SK-N-SH (cell line): Measurements from ENCODE around the gene CHCHD6. TPM values are rescaled to one million over a fixed set of nuclear protein-coding genes. Genes with fewer than 3 reads are reported as not detected.

Experiments
- CTCF ChIA-PET: fragments of 300-600, 350-600 bp; formaldehyde crosslinking; extraction: SDS; loops from one replicate; lab custom pipeline; 2021; lab: Yijun Ruan, JAX
- POLR2A ChIA-PET: fragments of 350-600 bp; sonication (Branson Sonifier 250); formaldehyde crosslinking; extraction: SDS; loops from one replicate; lab custom pipeline; 2020; ENCODE audit warnings: antibody characterized with exemption, inconsistent platforms; lab: Yijun Ruan, JAX
- DNase-seq: peaks from one replicate; pipeline ENCODE4 v3.0.0; 2012
- H2AFZ ChIP-seq: fragments of 200-600 bp; sonication (generic); 2 replicates; pipeline ENCODE4 v1.8.1; 2016; ENCODE audit warnings: antibody characterized with exemption, mild to moderate bottlenecking, low read depth
- H3F3A ChIP-seq: fragments of 200-600 bp; sonication (generic); replicated peaks from 2 replicates; pipeline ENCODE3; 2016; ENCODE audit warnings: antibody characterized with exemption, mild to moderate bottlenecking; ENCODE audit not compliant: insufficient read depth
- H3K27ac ChIP-seq, 2 experiments: fragments of 200-500 bp in 1 of 2; fragments of 200-600 bp in 1 of 2; sonication (Bioruptor generic) in 1 of 2; sonication (generic), shearing (Covaris generic) in 1 of 2; 2 replicates each; pipeline versions ENCODE4 v1.5.1 to v1.6.1; 2014 to 2016; ENCODE audit warnings: low read depth in 2 of 2, inconsistent platforms in 1 of 2, low read length in 1 of 2, mild to moderate bottlenecking in 1 of 2, mixed read lengths in 1 of 2
- H3K27me3 ChIP-seq: fragments of 200-600 bp; sonication (generic), shearing (Covaris generic); 2 replicates; pipeline ENCODE4 v1.6.1; 2016; ENCODE audit warnings: mixed run types; ENCODE audit not compliant: insufficient read depth
- H3K36me3 ChIP-seq, 2 experiments: fragments of 200-500 bp in 1 of 2; fragments of 200-600 bp in 1 of 2; sonication (Bioruptor generic) in 1 of 2; sonication (generic) in 1 of 2; replicated peaks in 1 of 2; 2 replicates each; pipeline versions ENCODE3 to v1.5.1; 2014 to 2016; ENCODE audit warnings: low read length in 1 of 2, mild to moderate bottlenecking in 1 of 2; ENCODE audit not compliant: insufficient read depth in 2 of 2, control insufficient read depth in 1 of 2
- H3K4me1 ChIP-seq, 2 experiments: fragments of 200-500 bp in 1 of 2; fragments of 200-600 bp in 1 of 2; sonication (Bioruptor generic) in 1 of 2; sonication (generic), shearing (Covaris generic) in 1 of 2; 2 replicates each; pipeline versions ENCODE4 v1.5.1 to v1.6.1; 2014 to 2016; ENCODE audit warnings: low read depth in 1 of 2, low read length in 1 of 2, mixed run types in 1 of 2; ENCODE audit not compliant: insufficient read depth in 2 of 2, control insufficient read depth in 1 of 2
- H3K4me2 ChIP-seq: fragments of 200-600 bp; sonication (generic), shearing (Covaris generic); 2 replicates; pipeline ENCODE4 v1.6.1; 2017; ENCODE audit warnings: mixed run types
- H3K4me3 ChIP-seq, 2 experiments: fragments of 200-500 bp in 1 of 2; fragments of 200-600 bp in 1 of 2; sonication (Bioruptor generic) in 1 of 2; sonication (generic), shearing (Covaris generic) in 1 of 2; 2 replicates each; pipeline versions ENCODE4 v1.5.1 to v1.8.1; 2014 to 2016; ENCODE audit warnings: low read depth in 2 of 2, inconsistent platforms in 1 of 2, low read length in 1 of 2, mild to moderate bottlenecking in 1 of 2, mixed read lengths in 1 of 2, moderate library complexity in 1 of 2
- H3K79me2 ChIP-seq: fragments of 200-600 bp; sonication (generic); 2 replicates; pipeline ENCODE4 v1.8.1; 2017; ENCODE audit warnings: mild to moderate bottlenecking; ENCODE audit not compliant: insufficient read depth
- H3K9ac ChIP-seq: fragments of 200-600 bp; sonication (generic); 2 replicates; pipeline ENCODE4 v1.6.1; 2017; ENCODE audit warnings: mixed run types
- H3K9me2 ChIP-seq: fragments of 200-600 bp; sonication (generic); 2 replicates; pipeline ENCODE4 v1.6.1; 2017; ENCODE audit warnings: mixed run types
- H3K9me3 ChIP-seq: fragments of 200-600 bp; sonication (generic); 2 replicates; pipeline ENCODE4 v1.6.1; 2017; ENCODE audit warnings: mixed run types, mild to moderate bottlenecking, moderate library complexity
- H4K20me1 ChIP-seq: fragments of 200-600 bp; sonication (generic); 2 replicates; pipeline ENCODE4 v1.6.1; 2017; ENCODE audit warnings: mild to moderate bottlenecking, mixed run types; ENCODE audit not compliant: insufficient read depth
- ELF1 ChIP-seq: IDR thresholded peaks from 2 replicates; pipeline ENCODE4 v1.4.0; 2012
- FOXJ3 ChIP-seq: sonication (generic); formaldehyde crosslinking; IDR thresholded peaks from 2 replicates; pipeline ENCODE4 v1.5.1; 2020; ENCODE audit warnings: mild to moderate bottlenecking, missing genetic modification reagents
- FOXM1 ChIP-seq: IDR thresholded peaks from 2 replicates; pipeline ENCODE4 v1.4.0; 2012; ENCODE audit warnings: low read depth, mild to moderate bottlenecking
- GABPA ChIP-seq: IDR thresholded peaks from 2 replicates; pipeline ENCODE4 v1.4.0; 2012; ENCODE audit warnings: low read depth, mild to moderate bottlenecking
- JUND ChIP-seq: IDR thresholded peaks from 2 replicates; pipeline ENCODE4 v1.4.0; 2012
- NRF1 ChIP-seq: IDR thresholded peaks from 2 replicates; pipeline ENCODE4 v1.6.1; 2012; ENCODE audit warnings: low read depth, mild to moderate bottlenecking, low read length
- RAD21 ChIP-seq: IDR thresholded peaks from 2 replicates; pipeline ENCODE4 v1.6.1; 2012; ENCODE audit warnings: mild to moderate bottlenecking, low read length
- RCOR1 ChIP-seq: fragments of 150-350 bp; IDR thresholded peaks from 2 replicates; pipeline ENCODE4 v1.6.1; 2017; ENCODE audit warnings: antibody characterized with exemption, low read length
- RXRA ChIP-seq: IDR thresholded peaks from 2 replicates; pipeline ENCODE4 v1.4.0; 2012; ENCODE audit warnings: low read depth, mild to moderate bottlenecking, borderline replicate concordance
- SMC3 ChIP-seq: IDR thresholded peaks from 2 replicates; pipeline ENCODE4 v1.6.1; 2012; ENCODE audit warnings: low read depth, low read length, improper control_type of control experiment
- TCF12 ChIP-seq: IDR thresholded peaks from 2 replicates; pipeline ENCODE4 v1.4.0; 2012
- TEAD4 ChIP-seq: IDR thresholded peaks from 2 replicates; pipeline ENCODE4 v1.4.0; 2012; ENCODE audit warnings: mild to moderate bottlenecking, borderline replicate concordance; ENCODE audit not compliant: insufficient read depth
- WGBS: methylation state at CpG from one replicate; pipeline ENCODE4 v1.1.6; 2017; ENCODE audit warnings: low lambda C conversion rate; 5-methylcytosine and 5-hydroxymethylcytosine counted together
- polyA plus RNA-seq, 3 experiments: library from polyadenylated mRNA; depleted of rRNA; stranded (reverse); fragments of >200 nt; gene quantifications; 2 replicates each; pipeline ENCODE4 v1.2.3, GENCODE V29; 2012
- TF ChIP-seq, protein P1 (sequence below): IDR thresholded peaks from 2 replicates; pipeline ENCODE4 v1.6.1; 2012; ENCODE audit warnings: mild to moderate bottlenecking, low read depth, low read length, moderate library complexity
- TF ChIP-seq, protein P2 (sequence below): IDR thresholded peaks from 2 replicates; pipeline ENCODE4 v1.4.0; 2012; ENCODE audit warnings: low read depth, borderline replicate concordance
- TF ChIP-seq, protein P3 (sequence below): fragments of 200-600 bp; sonication (generic); IDR thresholded peaks from 2 replicates; pipeline ENCODE4 v1.6.1; 2017; ENCODE audit warnings: antibody characterized with exemption, mild to moderate bottlenecking, moderate library complexity
- TF ChIP-seq, protein P4 (sequence below): IDR thresholded peaks from 2 replicates; pipeline ENCODE4 v1.4.0; 2012; ENCODE audit warnings: low read depth
- TF ChIP-seq, protein P5 (sequence below): fragments of 150-350 bp; IDR thresholded peaks from 2 replicates; pipeline ENCODE4 v1.6.1; 2017; ENCODE audit warnings: antibody characterized with exemption, low read length, low read depth, borderline replicate concordance
- TF ChIP-seq, protein P6 (sequence below): IDR thresholded peaks from 2 replicates; pipeline ENCODE4; 2012

The CHCHD6 gene
- polyA plus RNA-seq, 1 of the 3 experiments (the other 2 are of a cell fraction): 42.5 TPM

DNA sequence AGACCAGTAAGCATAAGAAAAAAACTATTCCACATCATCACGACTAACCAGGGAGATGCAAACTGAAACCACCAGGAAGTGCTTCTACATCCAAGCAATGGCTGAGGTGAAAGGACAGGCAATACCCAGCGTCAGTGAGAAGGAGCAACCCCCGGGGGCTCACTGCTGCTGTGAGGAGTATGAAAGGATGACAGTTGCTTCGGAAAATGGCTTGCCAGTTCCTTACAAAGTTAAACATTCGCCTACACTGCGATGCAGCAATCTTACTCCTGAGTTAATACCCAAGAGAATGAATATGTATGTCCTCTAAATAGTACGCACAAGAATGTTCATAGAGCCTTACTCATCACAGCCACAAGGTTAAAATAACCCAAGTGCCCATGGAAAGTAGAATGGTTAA lies 265.5 kb downstream of the CHCHD6 start (continued):
- TF ChIP-seq, protein P1, sequence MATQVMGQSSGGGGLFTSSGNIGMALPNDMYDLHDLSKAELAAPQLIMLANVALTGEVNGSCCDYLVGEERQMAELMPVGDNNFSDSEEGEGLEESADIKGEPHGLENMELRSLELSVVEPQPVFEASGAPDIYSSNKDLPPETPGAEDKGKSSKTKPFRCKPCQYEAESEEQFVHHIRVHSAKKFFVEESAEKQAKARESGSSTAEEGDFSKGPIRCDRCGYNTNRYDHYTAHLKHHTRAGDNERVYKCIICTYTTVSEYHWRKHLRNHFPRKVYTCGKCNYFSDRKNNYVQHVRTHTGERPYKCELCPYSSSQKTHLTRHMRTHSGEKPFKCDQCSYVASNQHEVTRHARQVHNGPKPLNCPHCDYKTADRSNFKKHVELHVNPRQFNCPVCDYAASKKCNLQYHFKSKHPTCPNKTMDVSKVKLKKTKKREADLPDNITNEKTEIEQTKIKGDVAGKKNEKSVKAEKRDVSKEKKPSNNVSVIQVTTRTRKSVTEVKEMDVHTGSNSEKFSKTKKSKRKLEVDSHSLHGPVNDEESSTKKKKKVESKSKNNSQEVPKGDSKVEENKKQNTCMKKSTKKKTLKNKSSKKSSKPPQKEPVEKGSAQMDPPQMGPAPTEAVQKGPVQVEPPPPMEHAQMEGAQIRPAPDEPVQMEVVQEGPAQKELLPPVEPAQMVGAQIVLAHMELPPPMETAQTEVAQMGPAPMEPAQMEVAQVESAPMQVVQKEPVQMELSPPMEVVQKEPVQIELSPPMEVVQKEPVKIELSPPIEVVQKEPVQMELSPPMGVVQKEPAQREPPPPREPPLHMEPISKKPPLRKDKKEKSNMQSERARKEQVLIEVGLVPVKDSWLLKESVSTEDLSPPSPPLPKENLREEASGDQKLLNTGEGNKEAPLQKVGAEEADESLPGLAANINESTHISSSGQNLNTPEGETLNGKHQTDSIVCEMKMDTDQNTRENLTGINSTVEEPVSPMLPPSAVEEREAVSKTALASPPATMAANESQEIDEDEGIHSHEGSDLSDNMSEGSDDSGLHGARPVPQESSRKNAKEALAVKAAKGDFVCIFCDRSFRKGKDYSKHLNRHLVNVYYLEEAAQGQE: no peak
- no peak for TF ChIP-seq FOXJ3 (CRISPR knock-in tag)

DNA sequence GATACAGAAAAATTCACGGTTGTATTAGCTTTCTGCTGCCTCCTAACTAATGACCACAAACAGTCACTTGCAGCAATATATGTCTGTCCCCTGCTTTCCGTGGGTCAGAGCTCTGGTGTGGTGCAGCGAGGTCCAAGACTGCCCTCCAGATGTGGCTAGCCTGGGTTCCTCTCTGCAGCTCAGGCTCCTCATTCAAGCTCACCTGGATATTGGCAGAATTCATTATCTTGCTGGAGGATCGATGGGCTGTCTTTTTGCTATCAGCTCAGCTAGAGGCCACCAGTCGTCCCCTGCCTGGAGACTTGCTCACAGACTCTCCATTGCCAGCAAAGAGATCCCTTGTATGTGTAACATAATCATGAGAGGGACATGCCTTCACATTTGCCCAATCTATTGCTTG lies 266.1 kb downstream of the CHCHD6 start:
- H3K4me1 ChIP-seq: peaks cover 0 to 18% of the 10 kb centered on the region in 2 experiments; a peak in 1 of 4 replicates
- no peaks in the 10 kb centered on the region for H3K36me3 ChIP-seq
- H3K4me2 ChIP-seq: no peak overlapping the region
- H3K9me3 ChIP-seq: peaks cover 6% of the 10 kb centered on the region; the same call in 1 of the 2 replicates
- no peak overlapping the region for H2AFZ ChIP-seq
- WGBS: 92% methylated on average over 3 of the region's 5 CpGs
- no peaks in the 10 kb centered on the region for H3K79me2 ChIP-seq
- H3K4me3 ChIP-seq: no peak overlapping the region
- DNase-seq: no peak
- no peak overlapping the region for H3K9ac ChIP-seq
- no peaks in the 10 kb centered on the region for H3F3A ChIP-seq
- POLR2A ChIA-PET: no interaction called here
- no peaks in the 10 kb centered on the region for H3K27me3 ChIP-seq
- no peaks in the 10 kb centered on the region for H3K9me2 ChIP-seq
- CTCF ChIA-PET: interaction anchor here (0.8 to 4.5 kb wide), 5 partner anchors 8 to 291 kb away, joined by 3 to 28 read pairs (median 8); partner anchors contain the start of gene PLXNA1
- no peak overlapping the region for H3K27ac ChIP-seq
- TF ChIP-seq NRF1 (no peak), ELF1 (no peak), TCF12 (no peak), RXRA (no peak), RCOR1 (no peak), RAD21 (no peak), FOXM1 (no peak), TEAD4 (no peak), SMC3 (no peak), JUND (no peak), FOXJ3 (CRISPR knock-in tag) (no peak), GABPA (no peak)
- TF ChIP-seq, protein P2, sequence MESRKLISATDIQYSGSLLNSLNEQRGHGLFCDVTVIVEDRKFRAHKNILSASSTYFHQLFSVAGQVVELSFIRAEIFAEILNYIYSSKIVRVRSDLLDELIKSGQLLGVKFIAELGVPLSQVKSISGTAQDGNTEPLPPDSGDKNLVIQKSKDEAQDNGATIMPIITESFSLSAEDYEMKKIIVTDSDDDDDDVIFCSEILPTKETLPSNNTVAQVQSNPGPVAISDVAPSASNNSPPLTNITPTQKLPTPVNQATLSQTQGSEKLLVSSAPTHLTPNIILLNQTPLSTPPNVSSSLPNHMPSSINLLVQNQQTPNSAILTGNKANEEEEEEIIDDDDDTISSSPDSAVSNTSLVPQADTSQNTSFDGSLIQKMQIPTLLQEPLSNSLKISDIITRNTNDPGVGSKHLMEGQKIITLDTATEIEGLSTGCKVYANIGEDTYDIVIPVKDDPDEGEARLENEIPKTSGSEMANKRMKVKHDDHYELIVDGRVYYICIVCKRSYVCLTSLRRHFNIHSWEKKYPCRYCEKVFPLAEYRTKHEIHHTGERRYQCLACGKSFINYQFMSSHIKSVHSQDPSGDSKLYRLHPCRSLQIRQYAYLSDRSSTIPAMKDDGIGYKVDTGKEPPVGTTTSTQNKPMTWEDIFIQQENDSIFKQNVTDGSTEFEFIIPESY: no peak
- TF ChIP-seq, protein P3, sequence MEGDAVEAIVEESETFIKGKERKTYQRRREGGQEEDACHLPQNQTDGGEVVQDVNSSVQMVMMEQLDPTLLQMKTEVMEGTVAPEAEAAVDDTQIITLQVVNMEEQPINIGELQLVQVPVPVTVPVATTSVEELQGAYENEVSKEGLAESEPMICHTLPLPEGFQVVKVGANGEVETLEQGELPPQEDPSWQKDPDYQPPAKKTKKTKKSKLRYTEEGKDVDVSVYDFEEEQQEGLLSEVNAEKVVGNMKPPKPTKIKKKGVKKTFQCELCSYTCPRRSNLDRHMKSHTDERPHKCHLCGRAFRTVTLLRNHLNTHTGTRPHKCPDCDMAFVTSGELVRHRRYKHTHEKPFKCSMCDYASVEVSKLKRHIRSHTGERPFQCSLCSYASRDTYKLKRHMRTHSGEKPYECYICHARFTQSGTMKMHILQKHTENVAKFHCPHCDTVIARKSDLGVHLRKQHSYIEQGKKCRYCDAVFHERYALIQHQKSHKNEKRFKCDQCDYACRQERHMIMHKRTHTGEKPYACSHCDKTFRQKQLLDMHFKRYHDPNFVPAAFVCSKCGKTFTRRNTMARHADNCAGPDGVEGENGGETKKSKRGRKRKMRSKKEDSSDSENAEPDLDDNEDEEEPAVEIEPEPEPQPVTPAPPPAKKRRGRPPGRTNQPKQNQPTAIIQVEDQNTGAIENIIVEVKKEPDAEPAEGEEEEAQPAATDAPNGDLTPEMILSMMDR: no peak
- TF ChIP-seq, protein P4, sequence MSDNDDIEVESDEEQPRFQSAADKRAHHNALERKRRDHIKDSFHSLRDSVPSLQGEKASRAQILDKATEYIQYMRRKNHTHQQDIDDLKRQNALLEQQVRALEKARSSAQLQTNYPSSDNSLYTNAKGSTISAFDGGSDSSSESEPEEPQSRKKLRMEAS: no peak
- TF ChIP-seq, protein P5, sequence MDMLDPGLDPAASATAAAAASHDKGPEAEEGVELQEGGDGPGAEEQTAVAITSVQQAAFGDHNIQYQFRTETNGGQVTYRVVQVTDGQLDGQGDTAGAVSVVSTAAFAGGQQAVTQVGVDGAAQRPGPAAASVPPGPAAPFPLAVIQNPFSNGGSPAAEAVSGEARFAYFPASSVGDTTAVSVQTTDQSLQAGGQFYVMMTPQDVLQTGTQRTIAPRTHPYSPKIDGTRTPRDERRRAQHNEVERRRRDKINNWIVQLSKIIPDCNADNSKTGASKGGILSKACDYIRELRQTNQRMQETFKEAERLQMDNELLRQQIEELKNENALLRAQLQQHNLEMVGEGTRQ: no peak
- TF ChIP-seq, protein P6, sequence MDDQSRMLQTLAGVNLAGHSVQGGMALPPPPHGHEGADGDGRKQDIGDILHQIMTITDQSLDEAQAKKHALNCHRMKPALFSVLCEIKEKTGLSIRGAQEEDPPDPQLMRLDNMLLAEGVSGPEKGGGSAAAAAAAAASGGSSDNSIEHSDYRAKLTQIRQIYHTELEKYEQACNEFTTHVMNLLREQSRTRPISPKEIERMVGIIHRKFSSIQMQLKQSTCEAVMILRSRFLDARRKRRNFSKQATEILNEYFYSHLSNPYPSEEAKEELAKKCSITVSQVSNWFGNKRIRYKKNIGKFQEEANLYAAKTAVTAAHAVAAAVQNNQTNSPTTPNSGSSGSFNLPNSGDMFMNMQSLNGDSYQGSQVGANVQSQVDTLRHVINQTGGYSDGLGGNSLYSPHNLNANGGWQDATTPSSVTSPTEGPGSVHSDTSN: no peak
- no peaks in the 10 kb centered on the region for H4K20me1 ChIP-seq
